HG03060 (cell line): ENCODE results near the gene KRTAP10-3.
"Not testable (repeated sequence)": the region's sequence is repeated elsewhere in the genome, so short reads cannot be mapped to it uniquely, and the experiment has no call there.

Experiments used
- ATAC-seq: cut with Tn5 transposase; IDR thresholded peaks from one replicate; pipeline ENCODE4 v1.9.1; 2021; ENCODE audit warnings: low read depth, moderate number of reproducible peaks; ENCODE audit not compliant: unreplicated experiment

The KRTAP10-3 gene

DNA sequence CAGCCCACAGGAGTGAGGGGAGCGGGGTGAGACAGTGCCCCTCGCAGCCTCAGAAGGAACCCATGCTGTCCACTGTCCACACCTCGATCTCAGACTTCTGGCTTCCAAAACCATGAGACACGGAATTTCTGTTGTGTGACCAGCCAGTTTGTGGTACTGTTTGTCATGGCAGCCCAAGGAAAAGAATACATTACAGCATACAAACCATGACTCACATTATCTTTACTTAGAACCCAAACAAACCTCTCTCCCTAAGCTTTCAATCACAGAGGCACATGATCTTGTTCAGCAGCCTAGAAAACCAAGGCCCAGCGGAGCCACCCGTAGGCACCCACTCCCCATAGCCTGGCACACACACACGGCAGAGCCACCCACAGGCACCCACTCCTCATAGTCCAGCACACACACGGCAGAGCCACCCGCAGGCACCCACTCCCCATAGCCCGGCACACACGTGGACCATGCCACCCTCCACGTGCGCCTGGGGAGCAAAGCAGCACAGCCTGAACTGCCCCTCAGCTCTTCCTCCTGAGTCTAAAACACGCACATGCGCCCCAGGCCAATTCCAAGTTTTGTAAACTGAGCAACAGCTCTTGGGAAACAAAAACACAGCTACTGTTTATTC is 14.5 kb upstream of the KRTAP10-3 start:
- no peak for ATAC-seq

DNA sequence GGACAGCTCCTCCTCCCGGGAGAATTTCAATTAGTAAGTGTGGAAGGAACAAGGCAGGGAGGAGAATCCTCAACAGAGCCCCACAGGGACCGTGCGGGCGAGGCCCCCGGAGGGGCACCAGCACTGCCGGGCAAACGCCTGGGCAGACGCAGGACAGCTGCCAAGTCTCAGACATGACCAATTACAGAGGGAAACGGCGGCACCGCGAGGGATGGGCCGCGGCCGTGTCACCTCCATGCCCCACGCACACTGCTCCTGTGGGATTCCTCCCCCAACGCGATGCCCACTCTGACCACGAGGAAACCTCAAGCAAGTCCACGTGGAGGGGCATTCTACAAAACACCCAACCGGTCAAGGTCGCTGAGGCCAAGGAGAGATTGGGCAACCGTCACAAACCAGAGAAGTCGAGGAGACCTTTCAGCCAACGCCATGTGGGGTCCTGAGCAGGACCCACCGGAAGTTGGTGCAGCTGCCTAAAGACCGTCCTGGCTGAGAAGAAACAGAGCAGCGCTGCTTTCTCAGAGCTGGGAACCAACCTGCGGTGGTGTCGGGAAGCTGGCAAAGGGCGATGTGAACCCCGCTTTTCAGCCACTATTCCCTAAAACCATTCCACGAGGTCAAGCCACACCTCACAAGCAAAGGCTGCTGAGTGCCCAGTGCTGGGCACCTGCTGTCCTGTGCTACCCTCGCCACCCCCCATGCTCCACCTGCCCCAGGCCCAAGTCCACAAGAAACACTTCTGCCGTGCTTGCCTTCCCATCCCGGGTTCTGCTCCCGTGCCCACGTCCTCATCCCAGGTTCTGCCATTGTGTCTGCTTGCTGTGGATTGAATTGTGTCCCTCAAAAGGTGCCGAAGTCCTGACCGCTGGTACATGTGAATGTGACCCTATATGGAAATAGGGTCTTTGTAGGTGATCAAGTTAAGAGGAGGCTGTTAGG is 13.5 kb upstream of the KRTAP10-3 start:
- no peak for ATAC-seq

DNA sequence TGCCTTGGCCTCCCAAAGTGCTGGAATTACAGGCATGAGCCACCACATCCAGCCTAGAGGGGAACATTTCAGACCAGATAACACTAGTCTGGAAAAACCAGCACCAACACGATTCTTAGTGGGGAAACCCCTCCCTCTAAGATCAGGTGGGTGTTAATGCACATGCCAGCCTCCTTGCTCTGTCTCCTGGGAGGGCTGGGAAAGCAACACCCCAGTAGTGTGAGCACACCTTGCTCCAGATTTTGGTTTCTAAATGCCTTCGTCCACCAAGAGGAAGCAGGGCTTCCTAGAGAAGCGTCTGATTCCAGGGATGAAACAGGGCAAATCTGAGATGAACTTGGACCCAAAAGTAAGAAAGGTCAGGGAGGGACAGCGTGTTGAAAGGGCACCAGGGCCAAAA is 12.7 kb upstream of the KRTAP10-3 start:
- ATAC-seq, result no peak

DNA sequence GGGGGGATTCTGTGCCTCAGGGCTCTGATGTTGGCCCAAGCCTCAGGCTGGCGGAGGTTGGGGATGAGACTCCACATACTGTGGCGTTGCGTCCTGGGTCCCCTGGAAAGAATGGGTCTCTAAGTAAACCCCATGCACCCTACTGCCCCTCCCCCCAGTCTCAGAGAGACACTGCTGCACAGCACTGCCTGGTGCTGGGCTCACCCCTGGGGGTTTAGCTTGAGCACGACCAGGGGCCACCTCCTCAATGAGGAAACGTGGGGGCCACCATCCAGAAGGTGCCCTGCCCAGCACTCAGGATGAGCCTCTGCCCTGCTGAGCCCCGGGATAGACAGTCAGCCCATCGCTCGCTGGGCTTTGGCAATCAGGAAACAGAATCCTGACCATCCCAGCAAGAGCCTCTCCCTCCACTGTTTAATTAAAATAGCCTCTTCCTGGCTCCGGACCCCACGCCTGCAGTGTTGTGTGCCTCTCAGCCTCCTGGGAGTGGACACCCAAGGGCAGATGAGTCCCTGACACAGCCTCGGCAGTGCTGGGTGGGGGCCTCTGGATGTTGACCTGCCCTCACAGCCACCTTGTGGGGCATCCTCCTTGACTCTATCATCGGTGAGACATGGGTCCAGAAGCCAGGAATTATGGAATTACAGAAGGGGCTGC is 11.4 kb upstream of the KRTAP10-3 start:
- ATAC-seq, result no peak

DNA sequence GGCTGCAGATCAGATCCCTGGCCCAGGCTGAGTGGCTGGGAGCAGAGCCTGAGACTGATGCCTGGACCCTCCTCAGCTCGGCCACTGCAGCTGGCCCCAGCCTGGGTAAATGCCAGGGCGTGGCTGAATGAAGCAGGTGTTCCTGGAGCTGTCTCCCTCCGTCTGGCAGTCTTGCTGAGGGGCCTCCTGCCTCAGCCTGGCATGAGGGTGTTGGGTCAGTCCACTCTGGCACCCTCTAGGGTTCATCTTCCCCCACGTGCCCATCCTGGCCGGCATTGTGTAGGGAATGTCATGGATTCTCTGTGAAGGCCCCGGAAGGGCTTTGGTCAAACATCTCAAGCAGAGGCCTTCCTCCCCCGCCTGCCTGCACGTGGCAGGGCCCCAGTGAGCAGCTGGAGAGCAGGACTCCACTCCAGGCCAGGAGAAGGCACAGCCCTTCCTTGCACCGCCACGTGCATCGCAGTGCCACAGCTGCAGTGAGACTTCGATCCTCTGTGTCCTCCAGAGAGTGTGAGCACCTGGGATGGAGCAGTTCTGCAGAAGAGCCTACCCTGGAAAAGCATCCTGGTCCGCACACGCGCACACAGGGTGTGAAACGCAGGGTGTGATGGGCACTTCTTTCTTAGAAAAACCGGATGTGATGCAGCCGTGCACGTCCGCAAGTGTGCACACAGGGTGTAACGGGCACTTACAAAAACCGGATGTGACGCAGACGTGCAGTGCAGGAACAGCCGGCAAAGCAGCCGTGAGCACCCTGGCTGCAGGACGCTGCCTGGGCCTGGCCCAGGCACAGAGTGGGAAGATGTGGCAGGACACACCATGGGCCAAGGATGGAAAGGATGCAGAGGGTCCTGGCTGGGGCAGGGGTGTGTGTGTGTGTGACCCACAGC is 10.3 kb upstream of the KRTAP10-3 start:
- no peak for ATAC-seq

- no peak for ATAC-seq
Observed at GRCh38 chr21:44568261-44568660, 9.7 kb upstream of the KRTAP10-3 start.

DNA sequence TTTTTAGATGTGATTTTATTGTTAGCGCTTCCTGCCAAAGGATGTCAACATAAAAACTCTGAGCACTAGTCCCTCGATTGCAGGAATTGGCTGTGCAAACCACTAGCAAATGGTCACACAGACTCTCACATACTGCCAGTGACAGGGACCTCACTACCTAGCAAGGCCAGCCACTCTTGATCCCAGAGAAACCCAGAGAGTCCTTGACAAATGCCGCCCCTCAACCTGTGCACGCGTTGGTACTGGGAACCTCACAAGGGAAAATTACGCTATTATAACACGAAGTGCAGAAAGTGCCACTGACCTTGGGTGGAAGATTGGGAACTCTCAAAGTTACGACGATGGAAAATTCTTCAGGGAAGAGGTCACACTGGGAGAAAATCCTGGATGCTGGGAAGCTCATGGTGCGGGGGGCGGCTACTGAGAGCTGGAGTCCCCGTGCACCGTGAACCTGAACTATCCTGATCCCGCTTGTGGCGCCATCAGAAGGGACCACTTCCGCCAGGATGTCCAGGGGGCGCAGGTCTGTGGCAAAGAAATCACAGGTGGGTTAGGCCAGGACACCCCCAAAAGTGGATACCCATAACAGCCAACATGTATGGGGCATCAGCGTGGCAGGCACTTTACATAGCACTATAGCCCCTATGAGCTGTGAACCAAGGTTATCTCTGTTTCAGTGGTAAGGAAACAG is 9.0 kb upstream of the KRTAP10-3 start:
- ATAC-seq, result no peak

- ATAC-seq, result no peak
Observed at GRCh38 chr21:44566403-44566802, 7.8 kb upstream of the KRTAP10-3 start.

- ATAC-seq, result no peak
Observed at GRCh38 chr21:44564886-44565598, 6.4 kb upstream of the KRTAP10-3 start.

DNA sequence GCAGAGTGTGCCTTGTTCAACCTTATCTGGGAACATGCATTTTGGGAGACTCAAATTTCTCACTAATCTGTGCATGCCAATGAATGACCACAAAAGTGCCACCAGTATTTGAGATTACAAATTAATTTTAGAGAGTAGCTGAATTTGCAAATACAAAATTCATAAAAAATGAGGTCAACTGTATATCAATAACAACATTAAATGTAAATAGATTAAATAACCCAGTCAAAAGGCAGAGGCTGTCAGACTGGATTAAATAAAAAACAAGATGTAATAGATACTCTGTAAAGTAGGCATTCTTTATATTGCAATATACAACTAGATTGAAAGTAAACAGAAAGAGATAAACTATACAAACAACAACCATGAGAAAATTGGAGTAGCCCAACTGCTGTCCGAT is 5.5 kb upstream of the KRTAP10-3 start:
- no peak for ATAC-seq

GRCh38 chr21:44558329-44558675 is 293 bp downstream of the KRTAP10-3 start:
- ATAC-seq, result not testable (repeated sequence)

- no peak for ATAC-seq
Observed at GRCh38 chr21:44557491-44558328, 885 bp downstream of the KRTAP10-3 start.

DNA sequence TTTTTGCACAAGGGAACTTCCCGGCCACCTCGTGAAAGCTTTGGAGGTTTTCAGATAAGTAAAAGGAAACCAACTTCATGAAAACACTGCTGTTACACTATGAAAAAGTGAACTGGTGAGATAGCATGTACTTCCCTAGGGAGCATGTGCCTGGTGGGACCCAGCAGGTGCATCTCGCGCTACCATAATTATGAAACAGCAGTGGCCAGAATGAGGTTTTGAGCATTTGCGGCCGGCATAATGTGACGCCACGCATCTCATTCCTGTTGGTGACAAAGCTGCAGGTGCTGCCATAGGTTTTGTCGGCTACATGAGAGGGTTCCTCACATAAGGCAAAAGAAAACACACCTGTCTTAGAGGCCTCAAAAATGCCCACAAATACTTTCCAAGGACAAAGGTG is 1.7 kb downstream of the KRTAP10-3 start:
- no peak for ATAC-seq

- no peak for ATAC-seq
Observed at GRCh38 chr21:44555200-44555875, 3.3 kb downstream of the KRTAP10-3 start.

DNA sequence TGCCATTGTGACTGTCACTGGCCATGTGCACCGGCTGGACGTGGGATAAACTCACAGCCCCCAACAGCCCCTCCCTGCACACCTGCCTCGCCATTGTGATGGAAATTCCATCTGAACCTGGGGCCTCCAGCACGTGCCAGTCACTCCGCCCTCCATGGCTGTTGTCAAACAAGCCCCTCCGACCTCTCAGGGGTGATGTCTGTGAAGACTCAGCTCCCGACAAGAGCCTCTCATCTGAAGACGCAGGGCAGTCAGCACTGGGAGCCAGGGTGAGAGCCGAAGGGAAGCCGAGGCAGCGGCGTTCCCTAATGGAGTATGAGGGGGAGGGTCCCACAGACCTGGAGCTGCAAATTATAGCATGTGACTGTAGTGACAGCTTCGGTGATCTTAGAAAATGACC is 5.9 kb downstream of the KRTAP10-3 start:
- ATAC-seq, result no peak

DNA sequence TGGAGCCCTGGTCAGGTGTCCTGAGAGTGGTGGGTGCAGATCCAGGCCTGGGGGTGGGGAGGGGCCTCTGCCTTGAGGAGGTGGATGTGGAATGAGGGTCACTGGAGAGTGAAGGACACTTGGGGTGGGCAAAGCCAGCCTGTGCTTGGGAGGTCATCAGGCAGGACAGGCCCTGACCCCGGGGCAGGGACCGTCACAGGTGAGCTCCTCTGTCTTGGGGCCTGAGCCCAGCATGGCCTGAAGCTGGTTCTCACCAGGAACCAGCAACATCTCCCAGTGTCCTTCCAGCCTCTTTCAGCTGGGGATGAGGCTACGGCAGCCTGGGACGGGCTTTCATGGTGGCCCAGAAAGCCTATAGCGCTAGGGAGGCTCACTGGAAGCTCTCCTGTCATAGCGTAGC is 6.5 kb downstream of the KRTAP10-3 start:
- no peak for ATAC-seq

GRCh38 chr21:44551340-44551961 is 7.1 kb downstream of the KRTAP10-3 start, which contains the start of gene KRTAP10-2:
Gene KRTAP10-2 (minus strand): TSS chr21:44551505. CDS start chr21:44551458, 47 bp downstream.
- no peak for ATAC-seq
